ENCODE results near the gene KRCC1. TPM values are rescaled to one million over a fixed set of nuclear protein-coding genes. Genes with fewer than 3 reads are reported as not detected.

KRCC1 gene
- total RNA-seq, 4 donors from 2014 or later: 12.9 to 22.1 (median 17.9) TPM

- 89% methylated on average over 2 of the region's 2 CpGs for WGBS
- H3K27ac ChIP-seq: no peak overlapping the region
- no peaks in the 10 kb centered on the region for H3K4me1 ChIP-seq
- TF ChIP-seq EP300 (IDR thresholded peaks at IDR 0.05) (no peak), CTCF (IDR thresholded peaks at IDR 0.05) (no peak), POLR2AphosphoS5 (IDR thresholded peaks at IDR 0.05) (no peak), POLR2A (IDR thresholded peaks at IDR 0.05) (no peak)
- no peaks in the 10 kb centered on the region for H3K9me3 ChIP-seq
- no peak overlapping the region for H3K4me3 ChIP-seq
- no peak for DNase-seq (ENCODE audit: low spot score in 2 of 2)
- no peaks in the 10 kb centered on the region for H3K27me3 ChIP-seq
- H3K36me3 ChIP-seq: no peaks in the 10 kb centered on the region
These were observed 29.5 kb upstream of the KRCC1 start for GRCh38 chr2:88085099-88085498.

GRCh38 chr2:88082781-88083180 lies 27.2 kb upstream of the KRCC1 start:
- no peaks in the 10 kb centered on the region for H3K9me3 ChIP-seq
- TF ChIP-seq EP300 (IDR thresholded peaks at IDR 0.05): no peak
- no peak for TF ChIP-seq POLR2AphosphoS5 (IDR thresholded peaks at IDR 0.05)
- no peak for TF ChIP-seq CTCF (IDR thresholded peaks at IDR 0.05)
- TF ChIP-seq POLR2A (IDR thresholded peaks at IDR 0.05): no peak
- no peaks in the 10 kb centered on the region for H3K27me3 ChIP-seq
- 67% methylated on average over 1 of the region's 1 CpG for WGBS
- no peak overlapping the region for H3K27ac ChIP-seq
- H3K4me3 ChIP-seq: no peak overlapping the region
- H3K36me3 ChIP-seq: no peaks in the 10 kb centered on the region
- no peaks in the 10 kb centered on the region for H3K4me1 ChIP-seq
- no peak for DNase-seq (ENCODE audit: low spot score in 2 of 2)

GRCh38 chr2:88081924-88082608 lies 26.5 kb upstream of the KRCC1 start:
- no peak for DNase-seq (ENCODE audit: low spot score in 2 of 2)
- H3K4me1 ChIP-seq: no peaks in the 10 kb centered on the region
- no peak for TF ChIP-seq POLR2A (IDR thresholded peaks at IDR 0.05)
- no peak for TF ChIP-seq CTCF (IDR thresholded peaks at IDR 0.05)
- TF ChIP-seq EP300 (IDR thresholded peaks at IDR 0.05): no peak
- TF ChIP-seq POLR2AphosphoS5 (IDR thresholded peaks at IDR 0.05): no peak
- H3K4me3 ChIP-seq: no peak overlapping the region
- no peaks in the 10 kb centered on the region for H3K36me3 ChIP-seq
- 78% methylated on average over 4 of the region's 4 CpGs for WGBS
- peak overlapping the region; percentile 63 for H3K27ac ChIP-seq
- H3K27me3 ChIP-seq: no peaks in the 10 kb centered on the region
- no peaks in the 10 kb centered on the region for H3K9me3 ChIP-seq

DNA sequence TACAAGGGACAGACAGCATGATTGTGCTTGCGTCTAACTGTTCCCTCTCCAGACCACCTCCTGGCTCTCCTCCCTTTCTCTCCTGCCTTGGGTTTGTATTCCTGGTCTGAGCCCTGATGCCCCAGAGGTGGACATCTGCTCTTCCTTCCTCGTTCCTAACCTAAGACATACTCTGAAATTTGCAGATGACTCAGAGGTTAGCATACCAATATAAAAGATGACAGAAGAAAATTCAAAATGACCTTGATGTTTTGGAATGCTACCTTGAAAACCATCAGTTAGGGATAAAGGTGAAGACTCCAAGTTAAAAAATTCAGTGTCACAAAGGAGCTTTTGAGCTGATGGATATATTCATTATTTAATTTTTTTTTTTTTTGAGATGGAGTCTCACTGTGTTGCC lies 25.0 kb upstream of the KRCC1 start:
- Histone ChIP-seq H3K27me3 (no peaks in the 10 kb centered on the region), H3K9me3 (no peaks in the 10 kb centered on the region), H3K27ac (no peak overlapping the region), H3K4me1 (no peaks in the 10 kb centered on the region), H3K36me3 (no peaks in the 10 kb centered on the region), H3K4me3 (no peak overlapping the region)
- DNase-seq (ENCODE audit: low spot score in 2 of 2): no peak
- TF ChIP-seq POLR2AphosphoS5 (IDR thresholded peaks at IDR 0.05) (no peak), POLR2A (IDR thresholded peaks at IDR 0.05) (no peak), EP300 (IDR thresholded peaks at IDR 0.05) (no peak), CTCF (IDR thresholded peaks at IDR 0.05) (no peak)
- 85% methylated on average over 2 of the region's 2 CpGs for WGBS

GRCh38 chr2:88078643-88079172 lies 23.1 kb upstream of the KRCC1 start:
- WGBS: 36% methylated on average over 3 of the region's 3 CpGs
- no peak overlapping the region for H3K27ac ChIP-seq
- TF ChIP-seq POLR2A (IDR thresholded peaks at IDR 0.05) (no peak), EP300 (IDR thresholded peaks at IDR 0.05) (no peak), POLR2AphosphoS5 (IDR thresholded peaks at IDR 0.05) (no peak), CTCF (IDR thresholded peaks at IDR 0.05) (no peak)
- H3K9me3 ChIP-seq: no peaks in the 10 kb centered on the region
- no peak overlapping the region for H3K4me3 ChIP-seq
- H3K36me3 ChIP-seq: no peaks in the 10 kb centered on the region
- no peaks in the 10 kb centered on the region for H3K4me1 ChIP-seq
- no peaks in the 10 kb centered on the region for H3K27me3 ChIP-seq
- DNase-seq (ENCODE audit: low spot score in 2 of 2): no peak
